VCaP (cell line): ENCODE results near the gene TET3.

Experiments
- H3K27ac ChIP-seq: fragments of 450-650 bp; 2 replicates; pipeline ENCODE4 v1.5.1; 2017
- TF ChIP-seq, protein P1 (sequence below): fragments of 450-650 bp; conservative IDR thresholded peaks from 2 replicates; pipeline ENCODE4 v1.5.1; 2017; ENCODE audit warnings: mild to moderate bottlenecking, moderate library complexity

Gene TET3

DNA sequence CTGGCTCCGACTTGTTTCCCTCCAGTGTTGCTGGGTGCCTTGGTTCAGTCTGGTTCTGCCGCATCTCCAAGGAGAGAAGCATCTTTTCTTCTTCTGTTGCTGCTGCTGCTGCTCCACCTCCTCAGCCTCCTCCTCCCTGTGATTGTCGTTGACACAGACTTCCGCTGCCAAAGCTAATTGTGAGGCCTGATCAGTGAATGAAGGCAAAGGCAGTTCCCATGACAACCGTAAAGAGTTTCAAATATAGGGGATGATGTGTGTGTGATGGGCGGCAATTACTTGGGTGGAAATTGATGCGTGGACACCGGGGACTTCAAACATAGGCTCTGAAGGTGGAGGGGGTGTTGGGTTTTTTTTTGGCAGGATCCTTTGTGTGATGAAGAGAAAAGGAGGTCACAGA lies 13.7 kb downstream of the TET3 start:
- H3K27ac ChIP-seq, result no peak overlapping the region
- TF ChIP-seq, protein P1, sequence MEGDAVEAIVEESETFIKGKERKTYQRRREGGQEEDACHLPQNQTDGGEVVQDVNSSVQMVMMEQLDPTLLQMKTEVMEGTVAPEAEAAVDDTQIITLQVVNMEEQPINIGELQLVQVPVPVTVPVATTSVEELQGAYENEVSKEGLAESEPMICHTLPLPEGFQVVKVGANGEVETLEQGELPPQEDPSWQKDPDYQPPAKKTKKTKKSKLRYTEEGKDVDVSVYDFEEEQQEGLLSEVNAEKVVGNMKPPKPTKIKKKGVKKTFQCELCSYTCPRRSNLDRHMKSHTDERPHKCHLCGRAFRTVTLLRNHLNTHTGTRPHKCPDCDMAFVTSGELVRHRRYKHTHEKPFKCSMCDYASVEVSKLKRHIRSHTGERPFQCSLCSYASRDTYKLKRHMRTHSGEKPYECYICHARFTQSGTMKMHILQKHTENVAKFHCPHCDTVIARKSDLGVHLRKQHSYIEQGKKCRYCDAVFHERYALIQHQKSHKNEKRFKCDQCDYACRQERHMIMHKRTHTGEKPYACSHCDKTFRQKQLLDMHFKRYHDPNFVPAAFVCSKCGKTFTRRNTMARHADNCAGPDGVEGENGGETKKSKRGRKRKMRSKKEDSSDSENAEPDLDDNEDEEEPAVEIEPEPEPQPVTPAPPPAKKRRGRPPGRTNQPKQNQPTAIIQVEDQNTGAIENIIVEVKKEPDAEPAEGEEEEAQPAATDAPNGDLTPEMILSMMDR, result no peak

DNA sequence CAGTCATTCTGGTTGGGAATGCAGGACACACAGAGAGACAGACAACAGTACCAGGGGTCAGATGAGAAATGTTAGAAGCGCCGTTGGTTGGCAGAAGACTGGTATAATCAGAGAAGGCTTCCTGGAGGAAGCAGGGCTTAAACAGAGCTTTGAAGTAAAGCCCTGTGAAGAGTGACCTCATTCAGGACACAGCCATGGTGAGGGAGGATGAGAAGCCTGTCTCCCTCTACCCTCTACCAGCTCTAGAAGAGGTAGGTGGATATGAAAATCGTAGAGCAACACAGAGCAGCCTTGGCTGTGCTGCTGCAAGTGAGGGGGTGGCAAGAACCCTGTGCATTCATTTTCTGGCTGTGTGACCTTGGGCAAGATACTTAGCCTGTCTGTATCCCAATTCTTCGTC lies 14.2 kb downstream of the TET3 start:
- H3K27ac ChIP-seq, result peak overlapping the region; percentile 34; the same call in 1 of the 2 replicates
- TF ChIP-seq, protein P1, result no peak

DNA sequence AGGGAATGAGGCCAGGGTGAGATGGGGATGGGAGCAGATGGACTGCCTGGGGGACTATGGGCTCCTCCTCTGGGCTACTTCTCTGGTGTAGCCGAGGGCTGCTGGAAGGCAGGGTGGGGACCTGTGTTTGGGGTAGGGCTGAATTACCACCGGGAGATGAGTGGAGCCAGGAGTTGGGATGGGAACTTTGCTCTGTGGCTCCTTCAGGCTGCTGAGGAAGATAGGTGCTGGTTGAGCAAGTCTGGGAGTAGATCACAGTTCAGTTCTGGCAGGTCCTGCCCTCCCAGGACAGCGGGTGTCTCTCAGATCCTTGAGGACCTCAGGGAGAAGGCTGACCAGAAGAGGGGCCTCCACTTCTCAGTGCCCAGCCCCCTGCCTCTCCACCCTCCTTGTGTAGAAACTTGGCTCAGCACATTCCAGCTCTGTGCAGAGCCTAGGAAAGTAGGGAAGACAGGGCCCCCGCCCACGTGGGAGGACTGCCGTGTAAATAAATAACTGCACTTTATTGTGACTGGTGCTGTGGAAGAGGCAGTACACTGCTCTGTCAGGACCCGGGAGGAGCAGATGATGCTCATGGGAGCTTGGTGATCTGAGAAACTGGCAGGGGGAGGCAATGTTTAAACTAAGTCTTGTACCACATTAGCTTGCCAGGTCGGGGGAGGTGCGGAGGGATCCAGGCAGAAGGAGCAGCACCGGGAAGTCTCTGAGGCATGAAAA lies 15.3 kb downstream of the TET3 start:
- TF ChIP-seq, protein P1, result no peak
- peak overlapping the region; percentile 34 for H3K27ac ChIP-seq

DNA sequence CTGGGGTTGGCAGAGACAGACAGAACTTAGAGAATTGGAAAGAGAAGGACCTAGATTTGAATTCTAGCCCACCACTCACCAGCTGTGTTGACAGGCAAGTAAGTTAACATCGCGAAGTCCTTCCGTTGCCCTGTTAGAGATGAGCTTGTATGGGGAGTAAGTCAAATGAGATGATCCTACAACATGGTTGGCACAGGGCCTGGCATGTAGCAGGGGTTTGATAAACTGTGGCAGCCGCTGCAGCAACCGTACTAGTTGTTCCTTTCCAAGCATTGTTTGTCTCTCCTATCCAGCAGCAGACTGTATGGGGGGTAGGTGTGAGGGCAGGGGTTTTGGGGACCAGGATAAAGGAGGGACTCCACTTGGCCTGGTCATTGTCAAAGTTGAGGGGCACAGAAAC lies 16.0 kb downstream of the TET3 start:
- TF ChIP-seq, protein P1, result no peak
- peak overlapping the region; percentile 34 for H3K27ac ChIP-seq

DNA sequence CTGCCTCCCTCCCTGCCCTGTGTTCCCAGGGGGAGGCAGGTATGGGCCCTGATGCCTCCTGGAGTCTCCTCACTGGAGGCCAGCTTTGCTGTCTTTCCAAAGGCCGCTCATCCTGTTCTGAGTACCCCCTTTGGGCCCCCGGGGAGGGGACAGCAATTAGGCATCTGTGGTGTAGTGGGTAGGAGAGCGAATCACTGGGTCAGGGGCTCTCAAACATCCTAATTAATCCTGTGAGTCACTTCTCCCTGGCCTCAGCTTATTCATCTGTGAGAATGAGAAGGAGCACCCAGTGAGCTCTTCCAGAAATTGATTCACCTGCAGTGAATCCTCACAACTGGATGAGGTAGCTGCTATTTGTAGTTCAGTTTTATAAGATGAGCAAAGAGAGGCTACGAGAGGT lies 16.4 kb downstream of the TET3 start:
- H3K27ac ChIP-seq, result peak overlapping the region; percentile 34
- TF ChIP-seq, protein P1, result no peak

DNA sequence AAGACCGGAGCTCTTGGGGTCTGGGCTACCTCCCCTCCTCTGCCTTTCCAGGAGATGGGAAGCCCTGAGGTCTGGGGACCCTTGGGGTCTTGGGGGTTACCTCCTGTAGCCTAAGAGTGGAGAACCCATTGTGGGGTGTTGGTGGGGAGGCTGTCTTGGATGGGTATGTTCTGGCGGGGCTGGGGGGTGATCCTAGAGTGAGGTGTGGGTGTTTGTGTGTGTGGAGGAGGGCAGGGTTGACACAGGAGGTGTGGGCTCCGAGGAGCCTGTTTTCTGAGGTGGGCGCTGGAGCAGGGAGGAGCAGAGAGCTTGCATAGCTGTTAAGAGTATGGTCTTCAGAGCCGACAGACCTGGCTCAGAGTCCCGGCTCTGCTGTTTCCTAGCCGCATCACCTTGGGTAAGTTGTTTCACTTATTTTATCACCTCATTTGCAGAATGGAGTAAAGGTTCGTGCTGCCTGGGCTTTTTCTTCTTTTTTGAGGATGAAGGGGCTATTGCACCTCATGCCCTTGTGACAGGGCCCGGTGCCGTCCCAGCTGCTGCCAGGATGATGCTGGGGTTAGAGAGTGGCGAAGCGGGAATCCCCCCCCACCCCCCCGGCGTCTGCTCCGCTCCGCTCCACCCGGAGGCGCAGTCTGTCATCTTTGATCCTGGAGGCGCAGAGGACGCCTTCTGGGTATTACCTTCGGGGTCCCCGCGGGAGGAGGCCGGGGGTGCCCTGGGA lies 17.2 kb downstream of the TET3 start:
- peak overlapping the region; percentile 54 for H3K27ac ChIP-seq

More for the DNA sequence above, 17.2 kb downstream of the TET3 start:
- TF ChIP-seq, protein P1, result no peak
